A673 (cell line): ENCODE results near the gene KCNJ5. TPM values are rescaled to one million over a fixed set of nuclear protein-coding genes. Genes with fewer than 3 reads are reported as not detected.

Experiments
- BruUV-seq: library from RNA; stranded (reverse); fragments of 400-500 nt; replicated peaks from 2 replicates; lab custom pipeline; 2021; lab: Mats Ljungman, UMichigan
- CTCF ChIA-PET: fragments of 300-600 bp; sonication (Branson Sonifier 250); formaldehyde crosslinking; loops from one replicate; lab custom pipeline; 2022; ENCODE audit warnings: antibody characterized with exemption; lab: Charles Lee
- POLR2A ChIA-PET: fragments of 300-600 bp; sonication (Branson Sonifier 250); formaldehyde crosslinking; loops from one replicate; lab custom pipeline; 2022; ENCODE audit warnings: antibody characterized with exemption; ENCODE audit not compliant: low non-redundant PET; lab: Charles Lee
- DNase-seq: peaks from one replicate; pipeline ENCODE4 v3.0.0-alpha.2; 2015; ENCODE audit warnings: low spot score
- H3K27ac ChIP-seq: fragments of 200-600 bp; sonication (generic); 2 replicates; pipeline ENCODE4 v1.5.1; 2016; ENCODE audit warnings: mixed run types, low read depth, mild to moderate bottlenecking, mixed read lengths, antibody characterized with exemption, low read length; ENCODE audit not compliant: poor library complexity, severe bottlenecking
- H3K27me3 ChIP-seq: fragments of 200-600 bp; sonication (generic); replicated peaks from 2 replicates; pipeline ENCODE4 v1.6.1; 2017; ENCODE audit warnings: mixed run types, low read depth, mild to moderate bottlenecking, mixed read lengths, antibody characterized with exemption, low read length; ENCODE audit not compliant: insufficient read depth, poor library complexity
- H3K36me3 ChIP-seq: fragments of 200-600 bp; sonication (generic); 2 replicates; pipeline ENCODE4 v1.6.1; 2016; ENCODE audit warnings: mixed run types, mild to moderate bottlenecking, mixed read lengths, antibody characterized with exemption, low read length; ENCODE audit not compliant: insufficient read depth, poor library complexity, severe bottlenecking
- H3K4me1 ChIP-seq: fragments of 200-600 bp; sonication (generic); 2 replicates; pipeline ENCODE4 v1.6.1; 2017; ENCODE audit warnings: mixed run types, mild to moderate bottlenecking, mixed read lengths, antibody characterized with exemption, low read length; ENCODE audit not compliant: insufficient read depth, poor library complexity, severe bottlenecking
- H3K4me3 ChIP-seq: fragments of 200-600 bp; sonication (generic); 2 replicates; pipeline ENCODE4 v1.5.1; 2016; ENCODE audit warnings: low read depth, mixed run types, mild to moderate bottlenecking, mixed read lengths, low read length; ENCODE audit not compliant: poor library complexity, severe bottlenecking
- H3K9me3 ChIP-seq: fragments of 200-600 bp; sonication (generic); 2 replicates; pipeline ENCODE4 v1.6.1; 2016; ENCODE audit warnings: mixed run types, low read depth, mild to moderate bottlenecking, mixed read lengths, antibody characterized with exemption, low read length; ENCODE audit not compliant: poor library complexity, severe bottlenecking
- CTCF ChIP-seq: fragments of 300-800, 200-600 bp; sonication (generic); conservative IDR thresholded peaks from 2 replicates; pipeline ENCODE4 v1.5.1; 2017; ENCODE audit warnings: low read depth, mild to moderate bottlenecking, antibody characterized with exemption, low read length, moderate library complexity, mixed read lengths
- EZH2 ChIP-seq: fragments of 200-600 bp; sonication (generic); IDR thresholded peaks from 2 replicates; pipeline ENCODE4 v1.6.1; 2017; ENCODE audit warnings: borderline replicate concordance, low read depth, mild to moderate bottlenecking, mixed read lengths, antibody characterized with exemption, low read length; ENCODE audit not compliant: poor library complexity, severe bottlenecking
- intact Hi-C: fragments of 100-400 bp; cut with micrococcal nuclease; formaldehyde crosslinking; loops from one replicate; pipeline ENCODE4 v1.10.0; 2022; ENCODE audit not compliant: unreplicated experiment
- total RNA-seq: library from RNA; stranded (reverse); gene quantifications from 2 replicates; pipeline ENCODE4 v1.2.3, GENCODE V29; 2021

Gene KCNJ5
- total RNA-seq, 1 experiment from 2014 or later, result not detected

GRCh38 chr11:128928400-128928799 lies 37.2 kb downstream of the KCNJ5 start:
- POLR2A ChIA-PET, result no interaction called here
- Histone ChIP-seq H3K27me3 (no peaks in the 10 kb centered on the region), H3K9me3 (no peaks in the 10 kb centered on the region), H3K27ac (no peak overlapping the region), H3K36me3 (no peaks in the 10 kb centered on the region), H3K4me1 (peaks cover 9% of the 10 kb centered on the region), H3K4me3 (no peak overlapping the region)
- BruUV-seq, result no TSS peak
- CTCF ChIA-PET, result interaction anchor here (1.0 kb wide), 1 partner anchor 22 kb away, joined by 7 read pairs; no protein-coding TSS in a partner anchor
- TF ChIP-seq CTCF (no peak), EZH2 (no peak)
- DNase-seq, result no peak
- intact Hi-C loops, result no loop called here

GRCh38 chr11:128929468-128929867 lies 38.3 kb downstream of the KCNJ5 start:
- Histone ChIP-seq H3K4me1 (peaks cover 9% of the 10 kb centered on the region), H3K36me3 (no peaks in the 10 kb centered on the region), H3K27ac (no peak overlapping the region), H3K4me3 (no peak overlapping the region), H3K9me3 (no peaks in the 10 kb centered on the region), H3K27me3 (no peaks in the 10 kb centered on the region)
- ChIA-PET CTCF (interaction anchor here (1.0 kb wide), 1 partner anchor 23 kb away, joined by 7 read pairs; no protein-coding TSS in a partner anchor), POLR2A (no interaction called here)
- TF ChIP-seq EZH2, result no peak
- TF ChIP-seq CTCF, result no peak
- intact Hi-C loops, result no loop called here
- no TSS peak for BruUV-seq
- DNase-seq, result no peak

GRCh38 chr11:128929991-128930390 lies 38.8 kb downstream of the KCNJ5 start:
- Histone ChIP-seq H3K4me1 (peaks cover 9% of the 10 kb centered on the region), H3K27me3 (no peaks in the 10 kb centered on the region), H3K4me3 (no peak overlapping the region), H3K36me3 (no peaks in the 10 kb centered on the region), H3K27ac (no peak overlapping the region), H3K9me3 (no peaks in the 10 kb centered on the region)
- intact Hi-C loops, result no loop called here
- CTCF ChIA-PET, result no interaction called here
- TF ChIP-seq CTCF, result no peak
- no peak for TF ChIP-seq EZH2
- BruUV-seq, result no TSS peak
- DNase-seq, result peak; percentile 45
- POLR2A ChIA-PET, result no interaction called here
